K562 (cell line): ENCODE data around the gene UNC45A. TPM values are rescaled to one million over a fixed set of nuclear protein-coding genes. Genes with fewer than 3 reads are reported as not detected.

Source experiments
- ATAC-seq: fragments of 200-7000 bp; cut with Tn5 transposase; 3 replicates; pipeline ENCODE4 v1.9.1; 2020; ENCODE audit warnings: moderate library complexity
- BruUV-seq: library from RNA; stranded (reverse); fragments of 400-500 nt; replicated peaks from 2 replicates; lab custom pipeline; 2021; lab: Mats Ljungman, UMichigan
- CTCF ChIA-PET: fragments of 300-600 bp; formaldehyde crosslinking; extraction: SDS; loops from one replicate; lab custom pipeline; 2021; ENCODE audit warnings: low intra/inter-chr PET ratio; lab: Yijun Ruan, JAX
- POLR2A ChIA-PET: fragments of 300-600, 350-650 bp; sonication (Branson Sonifier 250); formaldehyde crosslinking; extraction: SDS; loops from one replicate; lab custom pipeline; 2021; ENCODE audit warnings: antibody characterized with exemption, inconsistent platforms; lab: Yijun Ruan, JAX
- DNase-seq, 4 experiments: peaks; one replicate each; pipeline versions ENCODE4 v3.0.0 to v3.0.0-alpha.2; 2011 to 2018; ENCODE audit warnings: low spot score in 3 of 4, mixed read lengths in 3 of 4; ENCODE audit errors: extremely low read depth in 1 of 4
- FAIRE-seq: peaks from 2 replicates; lab custom pipeline; 2011; peaks lifted over from hg19 to GRCh38; lab: Jason Lieb, UNC
- H2AFZ ChIP-seq: 2 replicates; pipeline ENCODE4 v1.6.0; 2011; ENCODE audit warnings: low read depth, low read length, control low read depth, inconsistent platforms
- H3K27ac ChIP-seq: fragments of 200-600 bp; 3 replicates; pipeline ENCODE4 v1.8.0; 2011; ENCODE audit warnings: low read depth, mild to moderate bottlenecking, control low read depth, inconsistent platforms, low read length, moderate library complexity, mixed read lengths; ENCODE audit errors: extremely low read depth
- H3K27me3 ChIP-seq, 2 experiments: fragments of 300-600 bp in 1 of 2; 2 replicates in 1 of 2; 3 replicates in 1 of 2; pipeline versions ENCODE4 v1.6.0 to v1.8.0; 2011; ENCODE audit warnings: inconsistent platforms in 2 of 2, low read length in 2 of 2, mild to moderate bottlenecking in 1 of 2, mixed read lengths in 1 of 2, moderate library complexity in 1 of 2; ENCODE audit not compliant: control insufficient read depth in 2 of 2, insufficient read depth in 2 of 2
- H3K36me3 ChIP-seq: fragments of 300-600 bp; 3 replicates; pipeline ENCODE4 v1.8.0; 2011; ENCODE audit warnings: mild to moderate bottlenecking, low read length, inconsistent platforms; ENCODE audit not compliant: control insufficient read depth, insufficient read depth
- H3K4me1 ChIP-seq, 2 experiments: fragments of 200-600 bp in 1 of 2; replicated peaks in 1 of 2; 2 replicates in 1 of 2; 3 replicates in 1 of 2; pipeline versions ENCODE4 v1.5.1 to v1.8.0; 2011; ENCODE audit warnings: inconsistent platforms in 2 of 2, low read length in 2 of 2, mild to moderate bottlenecking in 1 of 2, mixed read lengths in 1 of 2, moderate library complexity in 1 of 2; ENCODE audit not compliant: control insufficient read depth in 2 of 2, insufficient read depth in 2 of 2
- H3K4me2 ChIP-seq: 2 replicates; pipeline ENCODE4 v1.6.1; 2011; ENCODE audit warnings: low read length, control low read depth, inconsistent platforms, mixed read lengths; ENCODE audit not compliant: insufficient read depth
- H3K4me3 ChIP-seq: fragments of 200-600 bp; sonication (generic), shearing (Covaris generic); 2 replicates; pipeline ENCODE4 v1.5.1; 2016; ENCODE audit warnings: control low read depth, inconsistent platforms
- H3K79me2 ChIP-seq: fragments of 200-600 bp; 3 replicates; pipeline ENCODE4 v1.8.0; 2011; ENCODE audit warnings: low read length, inconsistent platforms; ENCODE audit not compliant: control insufficient read depth, insufficient read depth
- H3K9ac ChIP-seq, 2 experiments: 2 replicates each; pipeline versions ENCODE4 v1.6.0 to v1.6.1; 2011; ENCODE audit warnings: low read depth in 2 of 2, low read length in 2 of 2, control low read depth in 1 of 2, inconsistent platforms in 1 of 2, mild to moderate bottlenecking in 1 of 2, mixed read lengths in 1 of 2; ENCODE audit not compliant: insufficient read depth in 1 of 2
- H3K9me1 ChIP-seq: one replicate; pipeline ENCODE4 v1.6.0; 2011; ENCODE audit warnings: inconsistent platforms, mild to moderate bottlenecking, low read length, moderate library complexity; ENCODE audit not compliant: control insufficient read depth, insufficient read depth
- H3K9me3 ChIP-seq: replicated peaks from 2 replicates; pipeline ENCODE4 v1.5.1; 2011; ENCODE audit warnings: low read depth, low read length, inconsistent platforms; ENCODE audit not compliant: control insufficient read depth, insufficient read depth
- H4K20me1 ChIP-seq: replicated peaks from 2 replicates; pipeline ENCODE4 v1.6.1; 2011; ENCODE audit warnings: low read length, inconsistent platforms, mixed read lengths; ENCODE audit not compliant: control insufficient read depth, insufficient read depth
- CBFB ChIP-seq: sonication (generic); formaldehyde crosslinking; IDR thresholded peaks from 2 replicates; pipeline ENCODE4 v1.4.0; 2020; ENCODE audit warnings: mild to moderate bottlenecking, missing genetic modification reagents
- CREB3L1 ChIP-seq: fragments of 450-650 bp; IDR thresholded peaks from 2 replicates; pipeline ENCODE4 v1.6.1; 2014; ENCODE audit warnings: low read depth, mild to moderate bottlenecking, moderate library complexity, borderline replicate concordance
- HMBOX1 ChIP-seq: sonication (generic); IDR thresholded peaks from 2 replicates; pipeline ENCODE4 v1.6.1; 2016
- IRF2 ChIP-seq: sonication (generic); formaldehyde crosslinking; IDR thresholded peaks from 2 replicates; pipeline ENCODE4 v1.8.1; 2022; ENCODE audit warnings: mild to moderate bottlenecking, missing genetic modification reagents
- KAT2B ChIP-seq: IDR thresholded peaks from one replicate; pipeline ENCODE4 v1.6.1; 2012; ENCODE audit warnings: low read depth, mild to moderate bottlenecking, control low read depth, inconsistent platforms, low read length, moderate library complexity
- KLF10 ChIP-seq: fragments of 250-450 bp; sonication (Bioruptor Pico); IDR thresholded peaks from 2 replicates; pipeline ENCODE4 v1.6.1; 2021; ENCODE audit warnings: matching md5 sums
- MTA2 ChIP-seq: fragments of 450-650 bp; IDR thresholded peaks from 2 replicates; pipeline ENCODE4 v1.6.1; 2016; ENCODE audit warnings: low read depth
- MTA3 ChIP-seq: fragments of 450-650 bp; formaldehyde crosslinking; IDR thresholded peaks from 2 replicates; pipeline ENCODE4 v1.6.1; 2017; ENCODE audit warnings: mild to moderate bottlenecking, borderline replicate concordance
- MYBL2 ChIP-seq, 2 experiments: fragments of 450-650 bp in 1 of 2; sonication (generic) in 1 of 2; formaldehyde crosslinking in 1 of 2; IDR thresholded peaks; 2 replicates each; pipeline versions ENCODE4 v1.6.1 to v1.8.1; 2017 to 2022; ENCODE audit warnings: borderline replicate concordance in 1 of 2, inconsistent platforms in 1 of 2, low read depth in 1 of 2, mild to moderate bottlenecking in 1 of 2, missing genetic modification reagents in 1 of 2, moderate library complexity in 1 of 2
- NEUROD1 ChIP-seq: fragments of 150-350 bp; IDR thresholded peaks from 2 replicates; pipeline ENCODE4 v1.6.1; 2014; ENCODE audit warnings: borderline replicate concordance, low read length, low read depth; ENCODE audit not compliant: partially characterized antibody
- NRF1 ChIP-seq, 2 experiments: fragments of 450-650 bp; IDR thresholded peaks in 1 of 2; conservative IDR thresholded peaks in 1 of 2; 2 replicates each; pipeline ENCODE4 v1.6.1; 2014; ENCODE audit warnings: mild to moderate bottlenecking in 2 of 2
- POLR2A ChIP-seq: fragments of 450-650 bp; conservative IDR thresholded peaks from 2 replicates; pipeline ENCODE4 v1.6.1; 2016
- ZKSCAN8 ChIP-seq: fragments of 200-800 bp; sonication (Bioruptor generic); IDR thresholded peaks from 2 replicates; pipeline ENCODE4 v1.6.1; 2016; ENCODE audit warnings: missing genetic modification characterization, missing compliant biosample characterization
- ZNF76 ChIP-seq: fragments of 250-450 bp; sonication (Bioruptor Pico); IDR thresholded peaks from 2 replicates; pipeline ENCODE4 v1.4.0; 2020; ENCODE audit warnings: mild to moderate bottlenecking, moderate library complexity, borderline replicate concordance
- ZZZ3 ChIP-seq: fragments of 450-650 bp; IDR thresholded peaks from 2 replicates; pipeline ENCODE4 v1.6.1; 2016; ENCODE audit warnings: antibody characterized with exemption, mild to moderate bottlenecking, moderate library complexity
- WGBS: fragments of 100-300 bp; shearing (Covaris generic); methylation state at CpG from one replicate; pipeline ENCODE4 v1.1.6; 2016; ENCODE audit warnings: low coverage, mixed read lengths; ENCODE audit not compliant: insufficient coverage; ENCODE audit errors: missing lambda C conversion rate; 5-methylcytosine and 5-hydroxymethylcytosine counted together
- in situ Hi-C: fragments of 300-500 bp; cut with MboI; formaldehyde crosslinking; loops from 4 replicates; pipeline ENCODE4 v1.15.0; 2018; ENCODE audit warnings: inconsistent platforms, mixed read lengths
- intact Hi-C: fragments of 100-400 bp; cut with micrococcal nuclease; formaldehyde crosslinking; loops from 2 replicates; pipeline ENCODE4 v1.14.2; 2022
- polyA plus RNA-seq, 8 experiments: library from polyadenylated mRNA; depleted of rRNA in 4 of 8; stranded (reverse) in 5 of 8; unstranded in 3 of 8; fragments of >200 nt; fragmentation: Nextera tagmentation in 2 of 8; fragmentation: Illumina TruSeq in 1 of 8; extraction: Ambion mirVana in 2 of 8; extraction: Trizol in 1 of 8; gene quantifications; 2 replicates each; pipeline versions ENCODE4 v1.2.1 to v1.2.3, GENCODE V29; 2011 to 2014; ENCODE audit warnings: inconsistent platforms in 1 of 8, missing spikeins in 1 of 8
- total RNA-seq, 7 experiments: library from RNA; depleted of rRNA in 6 of 7; stranded (reverse); fragments of >200 nt in 6 of 7; fragmentation: Illumina TruSeq in 2 of 7; extraction: Trizol in 2 of 7; gene quantifications; 2 replicates each; pipeline versions ENCODE4 v1.2.1 to v1.2.3, GENCODE V29; 2011 to 2021; ENCODE audit warnings: low replicate concordance in 1 of 7
- TF ChIP-seq, protein P1 (sequence below): fragments of 450-650 bp; IDR thresholded peaks from 2 replicates; pipeline ENCODE4 v1.6.1; 2018; ENCODE audit warnings: mild to moderate bottlenecking, low read depth; ENCODE audit not compliant: partially characterized antibody
- TF ChIP-seq, protein P2 (sequence below): fragments of 450-650 bp; formaldehyde crosslinking; IDR thresholded peaks from 2 replicates; pipeline ENCODE4 v1.4.0; 2022; ENCODE audit warnings: missing genetic modification characterization

Gene UNC45A
- total and polyA plus RNA-seq, 9 of the 15 experiments (the other 6 are each of a cell fraction or from before 2014, with no cell fraction given) = 22.4 to 79.3 (median 43.7) TPM

DNA sequence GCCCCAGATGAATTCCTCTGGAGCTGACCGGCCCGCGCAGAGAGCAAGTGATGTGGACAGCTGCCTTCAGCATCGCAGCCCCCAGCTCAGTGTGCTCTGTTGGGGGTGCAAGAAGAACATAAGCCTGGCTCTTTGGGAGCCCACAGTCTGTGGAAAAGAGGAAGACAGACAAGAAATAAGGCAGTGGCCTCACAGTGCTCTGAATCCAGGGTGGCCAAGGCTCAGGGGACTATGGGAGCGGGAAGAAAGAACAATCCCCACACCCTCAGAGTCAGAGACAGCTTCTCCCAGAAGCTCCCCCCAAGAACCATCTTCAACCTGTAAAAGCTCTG lies 2.5 kb upstream of the UNC45A start (continued):
- no peak for TF ChIP-seq KAT2B
- TF ChIP-seq POLR2A = no peak
- TF ChIP-seq, protein P1, sequence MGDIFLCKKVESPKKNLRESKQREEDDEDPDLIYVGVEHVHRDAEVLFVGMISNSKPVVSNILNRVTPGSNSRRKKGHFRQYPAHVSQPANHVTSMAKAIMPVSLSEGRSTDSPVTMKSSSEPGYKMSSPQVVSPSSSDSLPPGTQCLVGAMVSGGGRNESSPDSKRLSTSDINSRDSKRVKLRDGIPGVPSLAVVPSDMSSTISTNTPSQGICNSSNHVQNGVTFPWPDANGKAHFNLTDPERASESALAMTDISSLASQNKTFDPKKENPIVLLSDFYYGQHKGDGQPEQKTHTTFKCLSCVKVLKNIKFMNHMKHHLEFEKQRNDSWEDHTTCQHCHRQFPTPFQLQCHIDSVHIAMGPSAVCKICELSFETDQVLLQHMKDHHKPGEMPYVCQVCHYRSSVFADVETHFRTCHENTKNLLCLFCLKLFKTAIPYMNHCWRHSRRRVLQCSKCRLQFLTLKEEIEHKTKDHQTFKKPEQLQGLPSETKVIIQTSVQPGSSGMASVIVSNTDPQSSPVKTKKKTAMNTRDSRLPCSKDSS = no peak
- TF ChIP-seq IRF2 = no peak
- no peak for TF ChIP-seq MTA3
- TF ChIP-seq MYBL2 (IDR thresholded peaks at IDR 0.05; ENCODE audit: low read depth) = no peak
- TF ChIP-seq MYBL2 (CRISPR knock-in tag; IDR thresholded peaks at IDR 0.05; ENCODE audit: borderline replicate concordance) = no peak
- peak; percentile 29 to 75 for TF ChIP-seq NRF1 (conservative IDR thresholded peaks at IDR 0.05 in 1 of 2, IDR thresholded peaks at IDR 0.05 in 1 of 2)
- TF ChIP-seq KLF10 (CRISPR knock-in tag) = no peak
- TF ChIP-seq, all 486 proteins: peak for 9

- H3K27ac ChIP-seq = peak overlapping the region; percentile 92
- TF ChIP-seq ZZZ3 = no peak
- TF ChIP-seq HMBOX1 = peak; percentile 48; the same call in 1 of the 2 replicates
- TF ChIP-seq CREB3L1 = peak; percentile 44; the same call in 1 of the 2 replicates
- no peak for TF ChIP-seq ZNF76 (CRISPR knock-in tag)
- TF ChIP-seq CBFB (CRISPR knock-in tag) = no peak
- TF ChIP-seq ZKSCAN8 (CRISPR knock-in tag) = no peak
- no peak for TF ChIP-seq NEUROD1
- TF ChIP-seq, protein P2, sequence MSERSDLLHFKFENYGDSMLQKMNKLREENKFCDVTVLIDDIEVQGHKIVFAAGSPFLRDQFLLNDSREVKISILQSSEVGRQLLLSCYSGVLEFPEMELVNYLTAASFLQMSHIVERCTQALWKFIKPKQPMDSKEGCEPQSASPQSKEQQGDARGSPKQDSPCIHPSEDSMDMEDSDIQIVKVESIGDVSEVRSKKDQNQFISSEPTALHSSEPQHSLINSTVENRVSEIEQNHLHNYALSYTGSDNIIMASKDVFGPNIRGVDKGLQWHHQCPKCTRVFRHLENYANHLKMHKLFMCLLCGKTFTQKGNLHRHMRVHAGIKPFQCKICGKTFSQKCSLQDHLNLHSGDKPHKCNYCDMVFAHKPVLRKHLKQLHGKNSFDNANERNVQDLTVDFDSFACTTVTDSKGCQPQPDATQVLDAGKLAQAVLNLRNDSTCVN (CRISPR knock-in tag) = no peak
- peak; percentile 9; the same call in 1 of the 2 replicates for TF ChIP-seq MTA2
These were observed 1.8 kb upstream of the UNC45A start for GRCh38 chr15:90933301-90933700.

More at GRCh38 chr15:90933301-90933700, 1.8 kb upstream of the UNC45A start:
- intact Hi-C loops = loop anchor here (5.0 to 10.0 kb wide), 6 partner anchors 99 to 638 kb away; no protein-coding TSS in a partner anchor
- H3K9me1 ChIP-seq = no peaks in the 10 kb centered on the region
- no peaks in the 10 kb centered on the region for H3K27me3 ChIP-seq
- peak overlapping the region; percentile 93; the same call in 1 of the 2 replicates for H3K4me2 ChIP-seq
- FAIRE-seq (no peak), ATAC-seq (no peak), DNase-seq (peak in 2 of 4 experiments; percentile 38 to 57)
- peaks cover 57% of the 10 kb centered on the region for H3K79me2 ChIP-seq
- no peaks in the 10 kb centered on the region for H4K20me1 ChIP-seq
- no peak overlapping the region for H3K4me3 ChIP-seq
- peaks cover 44 to 69% of the 10 kb centered on the region in 2 experiments for H3K4me1 ChIP-seq
- BruUV-seq = no TSS peak
- peak overlapping the region; percentile 77 to 85; a peak in 3 of 4 replicates for H3K9ac ChIP-seq
- 0% methylated on average over 1 of the region's 1 CpG for whole genome bisulfite sequencing
- in situ Hi-C loops = no loop called here
- H2AFZ ChIP-seq = peak overlapping the region; percentile 91
- CTCF ChIA-PET = interaction anchor here (1.1 to 1.2 kb wide), 3 partner anchors 32 to 613 kb away, joined by 3 to 6 read pairs (median 3); no protein-coding TSS in a partner anchor
- H3K36me3 ChIP-seq = peaks cover 24% of the 10 kb centered on the region
- H3K9me3 ChIP-seq = no peaks in the 10 kb centered on the region
- POLR2A ChIA-PET = interaction anchor here (0.7 to 6.7 kb wide), 12 partner anchors 13 to 629 kb away, joined by 3 to 70 read pairs (median 4); partner anchors contain the start of genes MAN2A2 and RCCD1
